MM.1S (cell line): Measurements from ENCODE around the gene PRXL2A.

Experiments
- DNase-seq: peaks from one replicate; pipeline ENCODE4 v3.0.0-alpha.2; 2015
- H2AFZ ChIP-seq: fragments of 300-600 bp; sonication (generic); 2 replicates; pipeline ENCODE4 v1.6.0; 2016; ENCODE audit warnings: antibody characterized with exemption, low read length
- H3F3A ChIP-seq: fragments of 300-600 bp; sonication (generic); 2 replicates; pipeline ENCODE4 v1.6.1; 2016; ENCODE audit warnings: mild to moderate bottlenecking, antibody characterized with exemption, low read length, moderate library complexity, mixed read lengths; ENCODE audit not compliant: insufficient read depth
- H3K27ac ChIP-seq: fragments of 300-600 bp; sonication (generic); 2 replicates; pipeline ENCODE4 v1.5.1; 2016; ENCODE audit warnings: mild to moderate bottlenecking, low read length
- H3K27me3 ChIP-seq: fragments of 300-600 bp; sonication (generic); replicated peaks from 2 replicates; pipeline ENCODE4 v1.6.0; 2016; ENCODE audit warnings: low read length; ENCODE audit not compliant: insufficient read depth
- H3K36me3 ChIP-seq: fragments of 300-600 bp; sonication (generic); replicated peaks from 2 replicates; pipeline ENCODE4 v1.6.1; 2016; ENCODE audit warnings: mild to moderate bottlenecking, low read length, mixed read lengths; ENCODE audit not compliant: insufficient read depth
- H3K4me1 ChIP-seq: fragments of 300-600 bp; sonication (generic); 2 replicates; pipeline ENCODE4 v1.6.1; 2016; ENCODE audit warnings: low read length, mixed read lengths
- H3K4me2 ChIP-seq: fragments of 300-600 bp; sonication (generic); 2 replicates; pipeline ENCODE4 v1.6.0; 2016; ENCODE audit warnings: low read depth, low read length
- H3K4me3 ChIP-seq: fragments of 300-600 bp; sonication (generic); 2 replicates; pipeline ENCODE4 v1.5.1; 2016; ENCODE audit warnings: low read length, mixed read lengths
- H3K79me2 ChIP-seq: fragments of 300-600 bp; sonication (generic); 2 replicates; pipeline ENCODE4 v1.6.1; 2016; ENCODE audit warnings: mixed run types, low read length, mixed read lengths
- H3K9ac ChIP-seq: fragments of 300-600 bp; sonication (generic); 2 replicates; pipeline ENCODE4 v1.6.1; 2016; ENCODE audit warnings: low read length, mixed read lengths
- H3K9me2 ChIP-seq: fragments of 300-600 bp; sonication (generic); replicated peaks from 2 replicates; pipeline ENCODE4 v1.6.1; 2016; ENCODE audit warnings: mild to moderate bottlenecking, low read length, mixed read lengths; ENCODE audit not compliant: insufficient read depth
- H3K9me3 ChIP-seq: fragments of 300-600 bp; sonication (generic); replicated peaks from 2 replicates; pipeline ENCODE4 v1.6.1; 2016; ENCODE audit warnings: mild to moderate bottlenecking, low read length, mixed read lengths; ENCODE audit not compliant: insufficient read depth
- H4K20me1 ChIP-seq: fragments of 300-600 bp; sonication (generic); 2 replicates; pipeline ENCODE4 v1.6.1; 2016; ENCODE audit warnings: mild to moderate bottlenecking, low read length, moderate library complexity, mixed read lengths; ENCODE audit not compliant: insufficient read depth
- CTCF ChIP-seq: fragments of 300-600 bp; sonication (generic); IDR thresholded peaks from 2 replicates; pipeline ENCODE4 v1.5.1; 2016; ENCODE audit warnings: antibody characterized with exemption, low read length, mixed read lengths
- EZH2 ChIP-seq: fragments of 300-600 bp; sonication (generic); optimal IDR thresholded peaks from 2 replicates; pipeline ENCODE3; 2017; ENCODE audit warnings: low read depth, mild to moderate bottlenecking, antibody characterized with exemption, low read length, mixed read lengths
- EZH2phosphoT487 ChIP-seq: fragments of 300-600 bp; sonication (generic); IDR thresholded peaks from 2 replicates; pipeline ENCODE4 v1.6.1; 2018; ENCODE audit warnings: antibody characterized with exemption, low read length

The PRXL2A gene

GRCh38 chr10:80409121-80409520, 770 bp downstream of the PRXL2A start:
- Histone ChIP-seq H3K9me2 (no peaks in the 10 kb centered on the region), H3K4me2 (peak overlapping the region; percentile 82), H3K27me3 (no peaks in the 10 kb centered on the region), H3K27ac (no peak overlapping the region), H3K36me3 (no peaks in the 10 kb centered on the region), H3K4me1 (no peaks in the 10 kb centered on the region), H4K20me1 (no peaks in the 10 kb centered on the region), H3K9ac (peak overlapping the region; percentile 59; the same call in 1 of the 2 replicates), H2AFZ (peak overlapping the region; percentile 83), H3K4me3 (peak overlapping the region; percentile 93), H3K79me2 (no peaks in the 10 kb centered on the region), H3K9me3 (no peaks in the 10 kb centered on the region), H3F3A (0 out of 2 replicates have a peak, but pooled peaks cover 3% of the 10 kb centered on the region)
- no peak for DNase-seq
- TF ChIP-seq CTCF (no peak), EZH2 (no peak), EZH2phosphoT487 (no peak)

- Histone ChIP-seq H3K9me2 (no peaks in the 10 kb centered on the region), H3K9ac (no peak overlapping the region), H4K20me1 (no peaks in the 10 kb centered on the region), H3K27ac (no peak overlapping the region), H3F3A (0 out of 2 replicates have a peak, but pooled peaks cover 3% of the 10 kb centered on the region), H3K36me3 (no peaks in the 10 kb centered on the region), H3K79me2 (no peaks in the 10 kb centered on the region), H2AFZ (no peak overlapping the region), H3K27me3 (no peaks in the 10 kb centered on the region), H3K9me3 (no peaks in the 10 kb centered on the region), H3K4me2 (no peak overlapping the region), H3K4me1 (no peaks in the 10 kb centered on the region), H3K4me3 (no peak overlapping the region)
- no peak for DNase-seq
- TF ChIP-seq EZH2 (no peak), EZH2phosphoT487 (no peak), CTCF (no peak)
Observed at GRCh38 chr10:80410122-80410521, 1.8 kb downstream of the PRXL2A start.

- no peak for DNase-seq
- H3K79me2 ChIP-seq = no peaks in the 10 kb centered on the region
- TF ChIP-seq EZH2phosphoT487 (no peak), EZH2 (no peak), CTCF (no peak)
- H3K4me3 ChIP-seq = no peak overlapping the region
- no peaks in the 10 kb centered on the region for H3K9me3 ChIP-seq
- H3K4me2 ChIP-seq = no peak overlapping the region
- H2AFZ ChIP-seq = no peak overlapping the region
- H3K9me2 ChIP-seq = no peaks in the 10 kb centered on the region
- H3K27me3 ChIP-seq = no peaks in the 10 kb centered on the region
- no peaks in the 10 kb centered on the region for H3K36me3 ChIP-seq
- no peaks in the 10 kb centered on the region for H4K20me1 ChIP-seq
- H3K9ac ChIP-seq = no peak overlapping the region
- H3F3A ChIP-seq = 0 out of 2 replicates have a peak, but pooled peaks cover 3% of the 10 kb centered on the region
- no peak overlapping the region for H3K27ac ChIP-seq
- H3K4me1 ChIP-seq = no peaks in the 10 kb centered on the region
Observed at GRCh38 chr10:80410578-80411145, 2.3 kb downstream of the PRXL2A start.
